WTC11 (cell line): Measurements from ENCODE around the gene SMCO2. TPM values are rescaled to one million over a fixed set of nuclear protein-coding genes. Genes with fewer than 3 reads are reported as not detected.

Experiments used
- ATAC-seq: fragments of 200-7000 bp; cut with Tn5 transposase; 2 replicates; pipeline ENCODE4 v1.10.0; 2021; ENCODE audit warnings: mild to moderate bottlenecking, moderate library complexity
- CTCF ChIA-PET: fragments of 300-600 bp; sonication (Branson Sonifier 250); formaldehyde crosslinking; loops from one replicate; lab custom pipeline; 2021; ENCODE audit warnings: antibody characterized with exemption; lab: Charles Lee
- POLR2A ChIA-PET: fragments of 350-600 bp; sonication (Branson Sonifier 250); formaldehyde crosslinking; loops from one replicate; lab custom pipeline; 2021; ENCODE audit warnings: antibody characterized with exemption; lab: Charles Lee
- DNase-seq: peaks from one replicate; pipeline ENCODE4 v3.0.0; 2021; ENCODE audit warnings: low spot score
- H3K27ac Mint-ChIP-seq: 2 replicates; pipeline ENCODE4 v1.8.0; 2021; ENCODE audit warnings: mixed read lengths
- H3K27me3 Mint-ChIP-seq: 2 replicates; pipeline ENCODE4 v1.8.0; 2021; ENCODE audit warnings: low read depth, mild to moderate bottlenecking, moderate library complexity, mixed read lengths
- H3K36me3 Mint-ChIP-seq: 2 replicates; pipeline ENCODE4 v1.8.0; 2021; ENCODE audit warnings: mixed read lengths
- H3K4me1 Mint-ChIP-seq: 2 replicates; pipeline ENCODE4 v1.8.0; 2022; ENCODE audit warnings: mixed read lengths
- H3K4me3 Mint-ChIP-seq: 2 replicates; pipeline ENCODE4 v1.8.0; 2021; ENCODE audit warnings: mild to moderate bottlenecking, moderate library complexity, mixed read lengths
- H3K9me3 Mint-ChIP-seq: 2 replicates; pipeline ENCODE4 v1.8.0; 2021; ENCODE audit warnings: mixed read lengths
- CREM ChIP-seq: sonication (generic); formaldehyde crosslinking; IDR thresholded peaks from 2 replicates; pipeline ENCODE4 v1.8.1; 2022; ENCODE audit warnings: mild to moderate bottlenecking, missing genetic modification reagents, moderate library complexity
- ELF4 ChIP-seq: sonication (generic); formaldehyde crosslinking; IDR thresholded peaks from 2 replicates; pipeline ENCODE4 v1.8.1; 2022; ENCODE audit warnings: low read depth, mild to moderate bottlenecking, moderate library complexity, missing genetic modification reagents
- EMX1 ChIP-seq: fragments of 250-450 bp; sonication (Bioruptor Pico); IDR thresholded peaks from 2 replicates; pipeline ENCODE4 v1.8.0; 2021; ENCODE audit warnings: mild to moderate bottlenecking
- FOXK1 ChIP-seq: sonication (generic); formaldehyde crosslinking; IDR thresholded peaks from 2 replicates; pipeline ENCODE4 v1.8.0; 2022; ENCODE audit warnings: mild to moderate bottlenecking, moderate library complexity, missing genetic modification reagents
- MXD4 ChIP-seq: fragments of 250-450 bp; sonication (Bioruptor Pico); IDR thresholded peaks from 2 replicates; pipeline ENCODE4 v1.8.0; 2021; ENCODE audit warnings: mild to moderate bottlenecking, moderate library complexity, borderline replicate concordance
- MYBL2 ChIP-seq: sonication (generic); formaldehyde crosslinking; IDR thresholded peaks from 2 replicates; pipeline ENCODE4 v1.8.1; 2023; ENCODE audit warnings: mild to moderate bottlenecking, moderate library complexity, missing genetic modification reagents
- NR1H2 ChIP-seq: sonication (generic); formaldehyde crosslinking; IDR thresholded peaks from 2 replicates; pipeline ENCODE4 v1.9.0; 2021; ENCODE audit warnings: mild to moderate bottlenecking, moderate library complexity, missing genetic modification reagents
- OVOL2 ChIP-seq: fragments of 250-450 bp; sonication (Bioruptor Pico); IDR thresholded peaks from 2 replicates; pipeline ENCODE4 v1.9.0; 2021; ENCODE audit warnings: mild to moderate bottlenecking, borderline replicate concordance
- PRDM15 ChIP-seq: sonication (generic); formaldehyde crosslinking; IDR thresholded peaks from 2 replicates; pipeline ENCODE4 v1.8.0; 2022; ENCODE audit warnings: missing genetic modification reagents
- TEAD4 ChIP-seq: sonication (generic); formaldehyde crosslinking; IDR thresholded peaks from 2 replicates; pipeline ENCODE4 v1.8.0; 2022; ENCODE audit warnings: mild to moderate bottlenecking, missing genetic modification reagents
- ZNF219 ChIP-seq: sonication (generic); formaldehyde crosslinking; IDR thresholded peaks from 2 replicates; pipeline ENCODE4 v1.8.0; 2023; ENCODE audit warnings: missing genetic modification reagents, mild to moderate bottlenecking, borderline replicate concordance
- ZNF317 ChIP-seq: sonication (generic); formaldehyde crosslinking; IDR thresholded peaks from 2 replicates; pipeline ENCODE4 v1.8.1; 2023; ENCODE audit warnings: low read depth, mild to moderate bottlenecking, moderate library complexity, missing genetic modification reagents, borderline replicate concordance
- total RNA-seq: library from RNA; stranded (reverse); gene quantifications from 3 replicates; pipeline ENCODE4 v1.2.3, GENCODE V29; 2021
- TF ChIP-seq, protein P1 (sequence below): sonication (generic); formaldehyde crosslinking; IDR thresholded peaks from 2 replicates; pipeline ENCODE4 v1.8.0; 2022; ENCODE audit warnings: mild to moderate bottlenecking, missing genetic modification reagents
- TF ChIP-seq, protein P2 (sequence below): sonication (generic); formaldehyde crosslinking; conservative IDR thresholded peaks from 2 replicates; pipeline ENCODE4 v1.8.1; 2023; ENCODE audit warnings: mild to moderate bottlenecking, low read depth, missing genetic modification reagents, moderate library complexity
- TF ChIP-seq, protein P3 (sequence below): sonication (generic); formaldehyde crosslinking; IDR thresholded peaks from 2 replicates; pipeline ENCODE4 v1.8.1; 2023; ENCODE audit warnings: mild to moderate bottlenecking, missing genetic modification reagents, moderate library complexity
- TF ChIP-seq, protein P4 (sequence below): sonication (generic); formaldehyde crosslinking; IDR thresholded peaks from 2 replicates; pipeline ENCODE4 v1.8.1; 2022; ENCODE audit warnings: mild to moderate bottlenecking, moderate library complexity, missing genetic modification reagents
- TF ChIP-seq, protein P5 (sequence below): sonication (generic); formaldehyde crosslinking; IDR thresholded peaks from 2 replicates; pipeline ENCODE4 v1.8.1; 2023; ENCODE audit warnings: mild to moderate bottlenecking, moderate library complexity, missing genetic modification reagents
- TF ChIP-seq, protein P6 (sequence below): fragments of 250-450 bp; sonication (Bioruptor Pico); IDR thresholded peaks from 2 replicates; pipeline ENCODE4 v1.9.0; 2021; ENCODE audit warnings: mild to moderate bottlenecking

The SMCO2 gene
- total RNA-seq, 1 experiment from 2014 or later = 0.52 TPM

DNA sequence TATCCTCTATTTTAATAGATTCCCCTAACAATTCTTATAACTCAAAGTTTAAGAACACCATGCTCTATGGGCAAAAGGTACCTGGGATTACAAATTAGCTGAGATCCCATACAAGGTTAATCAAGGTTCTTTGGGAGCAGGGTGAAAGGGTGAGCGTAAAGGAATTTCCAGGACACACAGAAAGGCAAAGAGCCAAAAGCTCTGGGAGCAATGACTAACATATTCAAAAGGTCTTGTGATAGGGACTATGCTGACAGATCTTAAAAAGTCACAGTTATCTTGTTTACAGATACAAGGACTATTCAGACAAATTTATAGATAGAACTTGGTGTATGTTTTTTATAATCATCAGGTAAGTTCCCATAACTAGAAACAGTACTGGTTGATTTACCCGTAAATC, 58.0 kb downstream of the SMCO2 start:
- ATAC-seq = no peak
- H3K4me1 Mint-ChIP-seq = 0 out of 2 replicates have a peak, but pooled peaks cover 3% of the 10 kb centered on the region
- no peak for DNase-seq
- CTCF ChIA-PET = no interaction called here
- H3K27ac Mint-ChIP-seq = no peak overlapping the region
- no peak overlapping the region for H3K4me3 Mint-ChIP-seq
- no peaks in the 10 kb centered on the region; the same call in 1 of the 2 replicates for H3K9me3 Mint-ChIP-seq
- POLR2A ChIA-PET = no interaction called here
- no peaks in the 10 kb centered on the region; the same call in 1 of the 2 replicates for H3K27me3 Mint-ChIP-seq
- no peaks in the 10 kb centered on the region for H3K36me3 Mint-ChIP-seq
- TF ChIP-seq EMX1 (CRISPR knock-in tag) = no peak
- TF ChIP-seq, all 79 proteins: peak for 0

- DNase-seq (no peak), ATAC-seq (no peak)
- Mint-ChIP-seq H3K4me1 (0 out of 2 replicates have a peak, but pooled peaks cover 3% of the 10 kb centered on the region), H3K36me3 (no peaks in the 10 kb centered on the region)
- TF ChIP-seq, protein P1, sequence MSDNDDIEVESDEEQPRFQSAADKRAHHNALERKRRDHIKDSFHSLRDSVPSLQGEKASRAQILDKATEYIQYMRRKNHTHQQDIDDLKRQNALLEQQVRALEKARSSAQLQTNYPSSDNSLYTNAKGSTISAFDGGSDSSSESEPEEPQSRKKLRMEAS (CRISPR knock-in tag) = no peak
- TF ChIP-seq ZNF317 (CRISPR knock-in tag) (no peak), FOXK1 (no peak), NR1H2 (CRISPR knock-in tag) (no peak), MXD4 (CRISPR knock-in tag) (no peak), CREM (no peak), PRDM15 (CRISPR knock-in tag) (no peak), TEAD4 (no peak), ZNF219 (no peak), MYBL2 (no peak), ELF4 (CRISPR knock-in tag) (no peak), OVOL2 (no peak)
- TF ChIP-seq, protein P2, sequence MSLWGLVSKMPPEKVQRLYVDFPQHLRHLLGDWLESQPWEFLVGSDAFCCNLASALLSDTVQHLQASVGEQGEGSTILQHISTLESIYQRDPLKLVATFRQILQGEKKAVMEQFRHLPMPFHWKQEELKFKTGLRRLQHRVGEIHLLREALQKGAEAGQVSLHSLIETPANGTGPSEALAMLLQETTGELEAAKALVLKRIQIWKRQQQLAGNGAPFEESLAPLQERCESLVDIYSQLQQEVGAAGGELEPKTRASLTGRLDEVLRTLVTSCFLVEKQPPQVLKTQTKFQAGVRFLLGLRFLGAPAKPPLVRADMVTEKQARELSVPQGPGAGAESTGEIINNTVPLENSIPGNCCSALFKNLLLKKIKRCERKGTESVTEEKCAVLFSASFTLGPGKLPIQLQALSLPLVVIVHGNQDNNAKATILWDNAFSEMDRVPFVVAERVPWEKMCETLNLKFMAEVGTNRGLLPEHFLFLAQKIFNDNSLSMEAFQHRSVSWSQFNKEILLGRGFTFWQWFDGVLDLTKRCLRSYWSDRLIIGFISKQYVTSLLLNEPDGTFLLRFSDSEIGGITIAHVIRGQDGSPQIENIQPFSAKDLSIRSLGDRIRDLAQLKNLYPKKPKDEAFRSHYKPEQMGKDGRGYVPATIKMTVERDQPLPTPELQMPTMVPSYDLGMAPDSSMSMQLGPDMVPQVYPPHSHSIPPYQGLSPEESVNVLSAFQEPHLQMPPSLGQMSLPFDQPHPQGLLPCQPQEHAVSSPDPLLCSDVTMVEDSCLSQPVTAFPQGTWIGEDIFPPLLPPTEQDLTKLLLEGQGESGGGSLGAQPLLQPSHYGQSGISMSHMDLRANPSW = no peak
- TF ChIP-seq, protein P3, sequence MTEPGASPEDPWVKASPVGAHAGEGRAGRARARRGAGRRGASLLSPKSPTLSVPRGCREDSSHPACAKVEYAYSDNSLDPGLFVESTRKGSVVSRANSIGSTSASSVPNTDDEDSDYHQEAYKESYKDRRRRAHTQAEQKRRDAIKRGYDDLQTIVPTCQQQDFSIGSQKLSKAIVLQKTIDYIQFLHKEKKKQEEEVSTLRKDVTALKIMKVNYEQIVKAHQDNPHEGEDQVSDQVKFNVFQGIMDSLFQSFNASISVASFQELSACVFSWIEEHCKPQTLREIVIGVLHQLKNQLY (CRISPR knock-in tag) = no peak
- TF ChIP-seq, protein P4, sequence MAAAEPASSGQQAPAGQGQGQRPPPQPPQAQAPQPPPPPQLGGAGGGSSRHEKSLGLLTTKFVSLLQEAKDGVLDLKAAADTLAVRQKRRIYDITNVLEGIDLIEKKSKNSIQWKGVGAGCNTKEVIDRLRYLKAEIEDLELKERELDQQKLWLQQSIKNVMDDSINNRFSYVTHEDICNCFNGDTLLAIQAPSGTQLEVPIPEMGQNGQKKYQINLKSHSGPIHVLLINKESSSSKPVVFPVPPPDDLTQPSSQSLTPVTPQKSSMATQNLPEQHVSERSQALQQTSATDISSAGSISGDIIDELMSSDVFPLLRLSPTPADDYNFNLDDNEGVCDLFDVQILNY (CRISPR knock-in tag) = no peak
- TF ChIP-seq, protein P5, sequence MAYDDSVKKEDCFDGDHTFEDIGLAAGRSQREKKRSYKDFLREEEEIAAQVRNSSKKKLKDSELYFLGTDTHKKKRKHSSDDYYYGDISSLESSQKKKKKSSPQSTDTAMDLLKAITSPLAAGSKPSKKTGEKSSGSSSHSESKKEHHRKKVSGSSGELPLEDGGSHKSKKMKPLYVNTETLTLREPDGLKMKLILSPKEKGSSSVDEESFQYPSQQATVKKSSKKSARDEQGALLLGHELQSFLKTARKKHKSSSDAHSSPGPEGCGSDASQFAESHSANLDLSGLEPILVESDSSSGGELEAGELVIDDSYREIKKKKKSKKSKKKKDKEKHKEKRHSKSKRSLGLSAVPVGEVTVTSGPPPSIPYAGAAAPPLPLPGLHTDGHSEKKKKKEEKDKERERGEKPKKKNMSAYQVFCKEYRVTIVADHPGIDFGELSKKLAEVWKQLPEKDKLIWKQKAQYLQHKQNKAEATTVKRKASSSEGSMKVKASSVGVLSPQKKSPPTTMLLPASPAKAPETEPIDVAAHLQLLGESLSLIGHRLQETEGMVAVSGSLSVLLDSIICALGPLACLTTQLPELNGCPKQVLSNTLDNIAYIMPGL = no peak
- TF ChIP-seq, protein P6, sequence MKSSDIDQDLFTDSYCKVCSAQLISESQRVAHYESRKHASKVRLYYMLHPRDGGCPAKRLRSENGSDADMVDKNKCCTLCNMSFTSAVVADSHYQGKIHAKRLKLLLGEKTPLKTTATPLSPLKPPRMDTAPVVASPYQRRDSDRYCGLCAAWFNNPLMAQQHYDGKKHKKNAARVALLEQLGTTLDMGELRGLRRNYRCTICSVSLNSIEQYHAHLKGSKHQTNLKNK = no peak
- TF ChIP-seq, all 79 proteins: peak for 0
- Mint-ChIP-seq H3K27me3 (no peaks in the 10 kb centered on the region; the same call in 1 of the 2 replicates), H3K4me3 (no peak overlapping the region), H3K9me3 (no peaks in the 10 kb centered on the region; the same call in 1 of the 2 replicates), H3K27ac (no peak overlapping the region)
- ChIA-PET POLR2A (no interaction called here), CTCF (no interaction called here)
These were observed 58.6 kb downstream of the SMCO2 start for GRCh38 chr12:27505109-27505508.
